ENCODE measurements around the gene C1orf167. TPM values are rescaled to one million over a fixed set of nuclear protein-coding genes. Genes with fewer than 3 reads are reported as not detected.

Gene C1orf167
- total and polyA plus RNA-seq, 2 of the 13 experiments (the other 11 are each of a cell fraction or from before 2014, with no cell fraction given), result not detected

DNA sequence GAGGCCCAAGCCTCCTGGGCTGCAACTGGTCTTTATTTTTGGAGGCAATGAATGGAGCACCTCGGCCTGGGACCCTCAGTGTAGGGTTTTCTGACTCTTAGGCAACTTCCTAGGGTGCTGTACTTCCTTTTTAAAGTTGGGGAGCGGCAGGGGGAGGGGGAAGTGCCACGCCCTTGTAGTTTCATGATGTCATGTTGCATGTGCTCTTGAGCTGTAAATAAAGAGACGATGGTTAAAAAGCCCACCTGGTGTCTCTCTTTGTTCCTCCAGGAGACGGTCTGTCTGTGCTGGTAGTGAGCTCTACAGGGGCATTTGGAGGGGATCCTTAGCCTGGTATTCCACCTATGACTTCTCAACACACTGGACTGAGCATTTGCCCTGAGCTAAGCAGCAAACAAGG lies 36.4 kb upstream of the C1orf167 start:
- POLR2A ChIA-PET, result no interaction called here

More for the DNA sequence above, 36.4 kb upstream of the C1orf167 start:
- H3K36me3 ChIP-seq (replicated peaks in 1 of 2; ENCODE audit: control insufficient read depth in 1 of 2, insufficient read depth in 2 of 2, low read length in 2 of 2), result no peaks in the 10 kb centered on the region
- no peak overlapping the region for H3K9ac ChIP-seq (ENCODE audit: insufficient read depth, low read depth, low read length)
- no TSS peak for BruUV-seq (replicated peaks)
- no peak overlapping the region for H3K4me3 ChIP-seq (replicated peaks in 1 of 3; ENCODE audit: insufficient read depth in 1 of 3, low read depth in 2 of 3, low read length in 3 of 3)
- peaks cover 28% of the 10 kb centered on the region for H3K4me1 ChIP-seq (ENCODE audit: insufficient read depth, low read length)
- 21% methylated on average over 5 of the region's 5 CpGs for WGBS (ENCODE audit: low lambda C conversion rate)
- no peaks in the 10 kb centered on the region for H3K9me3 ChIP-seq (ENCODE audit: low read length)
- CTCF ChIA-PET (ENCODE audit: low intra/inter-chr PET ratio, low total read pairs), result no interaction called here
- H3K79me2 ChIP-seq (ENCODE audit: insufficient read depth, low read length), result no peaks in the 10 kb centered on the region
- H3K27me3 ChIP-seq (ENCODE audit: control insufficient read depth in 1 of 2, insufficient read depth in 2 of 2, low read length in 2 of 2), result peaks cover 9 to 40% of the 10 kb centered on the region in 2 experiments; a peak in 3 of 5 replicates
- no peak overlapping the region for H3K27ac ChIP-seq (ENCODE audit: extremely low read length, insufficient read depth, low read length)
- H4K20me1 ChIP-seq (ENCODE audit: insufficient read depth, low read length), result no peaks in the 10 kb centered on the region
- intact Hi-C loops (cut with micrococcal nuclease; ENCODE audit: unreplicated experiment) (no loop called here), in situ Hi-C loops (cut with HindIII; ENCODE audit: extremely low pct_ligation_motif_present, low pct_unique_long_range_greater_than_20kb) (no loop called here)
- no peak for FAIRE-seq
- no peak for DNase-seq (ENCODE audit: low spot score)
- H2AFZ ChIP-seq (ENCODE audit: low read length), result no peak overlapping the region
- no peak for ATAC-seq
- H3K4me2 ChIP-seq (ENCODE audit: low read depth, low read length), result no peak overlapping the region
- TF ChIP-seq ZNF331 (CRISPR knock-in tag; IDR thresholded peaks at IDR 0.05), result no peak
- TF ChIP-seq, protein P1, sequence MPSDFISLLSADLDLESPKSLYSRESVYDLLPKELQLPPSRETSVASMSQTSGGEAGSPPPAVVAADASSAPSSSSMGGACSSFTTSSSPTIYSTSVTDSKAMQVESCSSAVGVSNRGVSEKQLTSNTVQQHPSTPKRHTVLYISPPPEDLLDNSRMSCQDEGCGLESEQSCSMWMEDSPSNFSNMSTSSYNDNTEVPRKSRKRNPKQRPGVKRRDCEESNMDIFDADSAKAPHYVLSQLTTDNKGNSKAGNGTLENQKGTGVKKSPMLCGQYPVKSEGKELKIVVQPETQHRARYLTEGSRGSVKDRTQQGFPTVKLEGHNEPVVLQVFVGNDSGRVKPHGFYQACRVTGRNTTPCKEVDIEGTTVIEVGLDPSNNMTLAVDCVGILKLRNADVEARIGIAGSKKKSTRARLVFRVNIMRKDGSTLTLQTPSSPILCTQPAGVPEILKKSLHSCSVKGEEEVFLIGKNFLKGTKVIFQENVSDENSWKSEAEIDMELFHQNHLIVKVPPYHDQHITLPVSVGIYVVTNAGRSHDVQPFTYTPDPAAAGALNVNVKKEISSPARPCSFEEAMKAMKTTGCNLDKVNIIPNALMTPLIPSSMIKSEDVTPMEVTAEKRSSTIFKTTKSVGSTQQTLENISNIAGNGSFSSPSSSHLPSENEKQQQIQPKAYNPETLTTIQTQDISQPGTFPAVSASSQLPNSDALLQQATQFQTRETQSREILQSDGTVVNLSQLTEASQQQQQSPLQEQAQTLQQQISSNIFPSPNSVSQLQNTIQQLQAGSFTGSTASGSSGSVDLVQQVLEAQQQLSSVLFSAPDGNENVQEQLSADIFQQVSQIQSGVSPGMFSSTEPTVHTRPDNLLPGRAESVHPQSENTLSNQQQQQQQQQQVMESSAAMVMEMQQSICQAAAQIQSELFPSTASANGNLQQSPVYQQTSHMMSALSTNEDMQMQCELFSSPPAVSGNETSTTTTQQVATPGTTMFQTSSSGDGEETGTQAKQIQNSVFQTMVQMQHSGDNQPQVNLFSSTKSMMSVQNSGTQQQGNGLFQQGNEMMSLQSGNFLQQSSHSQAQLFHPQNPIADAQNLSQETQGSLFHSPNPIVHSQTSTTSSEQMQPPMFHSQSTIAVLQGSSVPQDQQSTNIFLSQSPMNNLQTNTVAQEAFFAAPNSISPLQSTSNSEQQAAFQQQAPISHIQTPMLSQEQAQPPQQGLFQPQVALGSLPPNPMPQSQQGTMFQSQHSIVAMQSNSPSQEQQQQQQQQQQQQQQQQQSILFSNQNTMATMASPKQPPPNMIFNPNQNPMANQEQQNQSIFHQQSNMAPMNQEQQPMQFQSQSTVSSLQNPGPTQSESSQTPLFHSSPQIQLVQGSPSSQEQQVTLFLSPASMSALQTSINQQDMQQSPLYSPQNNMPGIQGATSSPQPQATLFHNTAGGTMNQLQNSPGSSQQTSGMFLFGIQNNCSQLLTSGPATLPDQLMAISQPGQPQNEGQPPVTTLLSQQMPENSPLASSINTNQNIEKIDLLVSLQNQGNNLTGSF (CRISPR knock-in tag; IDR thresholded peaks at IDR 0.05), result no peak
- TF ChIP-seq, protein P2, sequence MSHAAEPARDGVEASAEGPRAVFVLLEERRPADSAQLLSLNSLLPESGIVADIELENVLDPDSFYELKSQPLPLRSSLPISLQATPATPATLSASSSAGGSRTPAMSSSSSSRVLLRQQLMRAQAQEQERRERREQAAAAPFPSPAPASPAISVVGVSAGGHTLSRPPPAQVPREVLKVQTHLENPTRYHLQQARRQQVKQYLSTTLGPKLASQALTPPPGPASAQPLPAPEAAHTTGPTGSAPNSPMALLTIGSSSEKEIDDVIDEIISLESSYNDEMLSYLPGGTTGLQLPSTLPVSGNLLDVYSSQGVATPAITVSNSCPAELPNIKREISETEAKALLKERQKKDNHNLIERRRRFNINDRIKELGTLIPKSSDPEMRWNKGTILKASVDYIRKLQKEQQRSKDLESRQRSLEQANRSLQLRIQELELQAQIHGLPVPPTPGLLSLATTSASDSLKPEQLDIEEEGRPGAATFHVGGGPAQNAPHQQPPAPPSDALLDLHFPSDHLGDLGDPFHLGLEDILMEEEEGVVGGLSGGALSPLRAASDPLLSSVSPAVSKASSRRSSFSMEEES (CRISPR knock-in tag; IDR thresholded peaks at IDR 0.05), result no peak
- TF ChIP-seq KLF12 (CRISPR knock-in tag; IDR thresholded peaks at IDR 0.05; ENCODE audit: borderline replicate concordance), result no peak
- TF ChIP-seq PCBP2 (optimal IDR thresholded peaks at IDR 0.05; ENCODE audit: low read depth, low read length, poor library complexity, severe bottlenecking), result no peak
- TF ChIP-seq, protein P3, sequence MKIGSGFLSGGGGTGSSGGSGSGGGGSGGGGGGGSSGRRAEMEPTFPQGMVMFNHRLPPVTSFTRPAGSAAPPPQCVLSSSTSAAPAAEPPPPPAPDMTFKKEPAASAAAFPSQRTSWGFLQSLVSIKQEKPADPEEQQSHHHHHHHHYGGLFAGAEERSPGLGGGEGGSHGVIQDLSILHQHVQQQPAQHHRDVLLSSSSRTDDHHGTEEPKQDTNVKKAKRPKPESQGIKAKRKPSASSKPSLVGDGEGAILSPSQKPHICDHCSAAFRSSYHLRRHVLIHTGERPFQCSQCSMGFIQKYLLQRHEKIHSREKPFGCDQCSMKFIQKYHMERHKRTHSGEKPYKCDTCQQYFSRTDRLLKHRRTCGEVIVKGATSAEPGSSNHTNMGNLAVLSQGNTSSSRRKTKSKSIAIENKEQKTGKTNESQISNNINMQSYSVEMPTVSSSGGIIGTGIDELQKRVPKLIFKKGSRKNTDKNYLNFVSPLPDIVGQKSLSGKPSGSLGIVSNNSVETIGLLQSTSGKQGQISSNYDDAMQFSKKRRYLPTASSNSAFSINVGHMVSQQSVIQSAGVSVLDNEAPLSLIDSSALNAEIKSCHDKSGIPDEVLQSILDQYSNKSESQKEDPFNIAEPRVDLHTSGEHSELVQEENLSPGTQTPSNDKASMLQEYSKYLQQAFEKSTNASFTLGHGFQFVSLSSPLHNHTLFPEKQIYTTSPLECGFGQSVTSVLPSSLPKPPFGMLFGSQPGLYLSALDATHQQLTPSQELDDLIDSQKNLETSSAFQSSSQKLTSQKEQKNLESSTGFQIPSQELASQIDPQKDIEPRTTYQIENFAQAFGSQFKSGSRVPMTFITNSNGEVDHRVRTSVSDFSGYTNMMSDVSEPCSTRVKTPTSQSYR (CRISPR knock-in tag; IDR thresholded peaks at IDR 0.05; ENCODE audit: borderline replicate concordance), result no peak

Data from HepG2 (cell line).